Measurements from ENCODE around the gene EXOC6B. TPM values are rescaled to one million over a fixed set of nuclear protein-coding genes. Genes with fewer than 3 reads are reported as not detected.

The EXOC6B gene
- total RNA-seq, 2 experiments from 2014 or later = 6.2 to 8.3 TPM

DNA sequence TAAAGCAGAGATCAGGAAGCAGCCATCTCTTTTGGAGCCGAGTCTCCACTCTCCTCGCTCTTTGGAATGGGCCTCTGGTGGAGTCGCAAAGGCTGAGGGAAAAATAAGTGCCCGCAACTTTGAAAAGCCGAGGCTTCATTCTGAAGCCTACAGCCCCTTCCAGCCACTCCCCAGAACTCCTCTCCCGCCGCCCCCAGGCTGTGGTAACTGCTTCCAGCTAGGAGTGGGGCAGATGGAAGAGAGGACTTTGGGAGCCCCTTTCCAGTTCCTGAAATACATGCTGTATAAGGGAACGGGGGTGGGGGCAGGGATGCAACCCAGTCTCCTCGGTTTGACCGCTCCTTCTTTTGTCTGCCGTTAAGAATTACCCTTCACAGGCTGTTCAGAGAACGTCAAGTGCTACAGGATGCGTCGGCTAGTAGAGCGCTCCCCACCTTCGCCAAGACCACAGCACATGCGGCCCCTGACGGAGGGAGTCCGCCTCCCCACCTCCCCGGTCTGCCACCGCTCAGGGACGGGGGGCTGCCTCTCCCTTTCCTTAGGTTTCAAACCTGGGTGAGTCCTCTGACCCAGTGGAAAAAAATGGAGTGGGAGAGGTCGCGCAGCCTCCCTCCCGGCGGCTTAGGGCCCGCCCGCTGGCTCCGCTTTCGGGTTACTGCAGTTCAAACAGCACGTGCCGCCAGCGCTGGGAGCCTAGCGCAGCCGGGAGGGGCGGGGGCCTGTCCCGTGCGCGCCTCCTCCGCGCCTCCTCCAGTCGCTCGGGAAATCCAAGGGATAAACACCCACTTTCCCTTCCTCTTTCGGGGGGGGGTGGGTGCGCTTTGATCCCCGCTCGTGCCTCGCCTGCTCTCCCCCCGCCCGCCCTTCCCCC is 683.0 kb downstream of the EXOC6B start:
- Mint-ChIP-seq H3K27me3 (peaks cover 39% of the 10 kb centered on the region), H3K36me3 (ENCODE audit: low read depth) (no peaks in the 10 kb centered on the region), H3K4me1 (ENCODE audit: low read depth) (peaks cover 21% of the 10 kb centered on the region), H3K4me3 (no peak overlapping the region), H3K27ac (no peak overlapping the region), H3K9me3 (no peaks in the 10 kb centered on the region)
- ATAC-seq (no peak), DNase-seq (no peak)
- TF ChIP-seq, protein P1, sequence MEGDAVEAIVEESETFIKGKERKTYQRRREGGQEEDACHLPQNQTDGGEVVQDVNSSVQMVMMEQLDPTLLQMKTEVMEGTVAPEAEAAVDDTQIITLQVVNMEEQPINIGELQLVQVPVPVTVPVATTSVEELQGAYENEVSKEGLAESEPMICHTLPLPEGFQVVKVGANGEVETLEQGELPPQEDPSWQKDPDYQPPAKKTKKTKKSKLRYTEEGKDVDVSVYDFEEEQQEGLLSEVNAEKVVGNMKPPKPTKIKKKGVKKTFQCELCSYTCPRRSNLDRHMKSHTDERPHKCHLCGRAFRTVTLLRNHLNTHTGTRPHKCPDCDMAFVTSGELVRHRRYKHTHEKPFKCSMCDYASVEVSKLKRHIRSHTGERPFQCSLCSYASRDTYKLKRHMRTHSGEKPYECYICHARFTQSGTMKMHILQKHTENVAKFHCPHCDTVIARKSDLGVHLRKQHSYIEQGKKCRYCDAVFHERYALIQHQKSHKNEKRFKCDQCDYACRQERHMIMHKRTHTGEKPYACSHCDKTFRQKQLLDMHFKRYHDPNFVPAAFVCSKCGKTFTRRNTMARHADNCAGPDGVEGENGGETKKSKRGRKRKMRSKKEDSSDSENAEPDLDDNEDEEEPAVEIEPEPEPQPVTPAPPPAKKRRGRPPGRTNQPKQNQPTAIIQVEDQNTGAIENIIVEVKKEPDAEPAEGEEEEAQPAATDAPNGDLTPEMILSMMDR (IDR thresholded peaks at IDR 0.05) = no peak
- CTCF ChIA-PET = no interaction called here
- intact Hi-C loops (cut with micrococcal nuclease) = no loop called here
- POLR2A ChIA-PET = no interaction called here

DNA sequence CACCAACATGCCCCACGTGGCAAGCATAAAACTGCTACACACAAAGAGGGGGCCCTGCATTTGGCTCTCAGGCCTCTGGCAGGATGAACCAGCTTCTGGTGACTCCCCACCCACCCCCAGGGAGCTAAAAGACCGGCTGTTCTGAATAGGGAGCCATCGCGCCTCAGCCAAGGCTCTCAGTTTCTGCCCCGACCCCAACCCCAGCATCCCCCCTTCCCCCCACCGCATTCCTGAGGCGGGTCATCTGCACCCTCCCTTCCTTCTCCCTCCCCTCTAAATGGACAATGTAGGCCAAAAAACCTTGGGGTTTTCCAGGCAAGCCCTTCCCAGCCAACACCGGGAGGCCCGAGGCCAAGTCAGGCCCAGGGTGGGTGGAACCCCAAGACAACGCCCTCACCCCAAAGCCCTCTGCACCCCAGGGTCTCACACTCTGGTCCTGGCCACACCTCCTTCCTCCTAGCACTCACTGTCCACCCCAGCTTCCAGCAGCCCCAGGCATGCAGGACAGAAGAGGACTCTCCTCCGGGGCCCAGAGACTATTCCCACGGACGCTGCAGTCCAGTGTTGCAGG is 683.9 kb downstream of the EXOC6B start:
- POLR2A ChIA-PET = no interaction called here
- Mint-ChIP-seq H3K27ac (no peak overlapping the region), H3K9me3 (no peaks in the 10 kb centered on the region), H3K36me3 (ENCODE audit: low read depth) (no peaks in the 10 kb centered on the region), H3K4me1 (ENCODE audit: low read depth) (peaks cover 18% of the 10 kb centered on the region), H3K27me3 (peaks cover 35% of the 10 kb centered on the region), H3K4me3 (no peak overlapping the region)
- ATAC-seq = no peak
- CTCF ChIA-PET = no interaction called here
- TF ChIP-seq, protein P1 (IDR thresholded peaks at IDR 0.05) = no peak
- DNase-seq = no peak
- intact Hi-C loops (cut with micrococcal nuclease) = no loop called here

DNA sequence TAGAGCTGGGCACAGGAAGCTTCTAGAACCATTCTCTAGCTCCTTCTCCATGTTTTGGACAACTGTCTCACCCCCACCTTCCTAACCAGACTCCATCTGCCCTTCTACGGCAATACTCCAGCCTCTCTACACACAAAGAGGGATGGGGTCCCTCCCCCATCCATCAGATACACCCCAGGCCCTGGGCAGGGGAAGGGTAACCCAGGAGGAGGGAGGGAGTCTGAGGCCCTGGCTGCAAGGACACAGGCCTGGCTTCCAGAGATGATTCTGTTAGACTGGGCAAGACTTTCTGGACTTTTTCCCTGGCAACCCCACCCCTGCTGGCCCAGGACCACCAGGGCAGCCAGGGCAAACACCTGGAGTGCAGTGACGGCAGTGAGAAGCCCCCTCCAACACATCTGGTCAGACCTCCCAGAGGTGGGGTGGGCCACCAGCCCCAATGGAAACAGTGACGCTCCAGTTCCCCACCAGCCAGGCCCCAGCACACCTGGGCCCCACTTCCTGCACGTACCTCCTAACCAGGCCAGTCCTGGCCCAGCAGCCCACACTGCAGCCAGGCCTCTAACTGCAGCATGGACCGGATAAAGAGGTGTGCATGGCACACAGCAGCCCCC is 684.7 kb downstream of the EXOC6B start:
- Mint-ChIP-seq H3K27ac (no peak overlapping the region), H3K27me3 (peaks cover 26% of the 10 kb centered on the region), H3K4me1 (ENCODE audit: low read depth) (peaks cover 12% of the 10 kb centered on the region), H3K36me3 (ENCODE audit: low read depth) (no peaks in the 10 kb centered on the region), H3K4me3 (no peak overlapping the region), H3K9me3 (no peaks in the 10 kb centered on the region)
- DNase-seq (no peak), ATAC-seq (no peak)
- ChIA-PET CTCF (no interaction called here), POLR2A (no interaction called here)
- intact Hi-C loops (cut with micrococcal nuclease) = no loop called here
- TF ChIP-seq, protein P1 (IDR thresholded peaks at IDR 0.05) = no peak

DNA sequence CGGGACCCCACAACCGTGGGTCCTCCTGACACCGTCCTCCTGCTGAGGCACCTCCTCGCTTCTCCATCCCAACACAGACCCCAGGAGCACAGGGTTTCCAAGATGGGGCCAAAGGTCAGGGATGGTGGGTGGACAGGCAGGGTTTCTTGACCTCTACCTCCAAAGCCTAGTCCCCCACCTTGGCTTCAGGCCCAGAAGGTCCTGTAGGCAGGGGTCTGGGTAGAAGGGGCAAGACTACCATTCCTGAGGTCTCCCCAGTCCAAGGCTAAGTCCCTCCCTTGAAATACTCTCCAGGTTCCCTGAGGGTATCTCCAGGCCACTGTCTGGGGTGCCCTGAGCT is 685.2 kb downstream of the EXOC6B start:
- no peak for DNase-seq
- ATAC-seq = no peak

More for the DNA sequence above, 685.2 kb downstream of the EXOC6B start:
- no peak overlapping the region for H3K4me3 Mint-ChIP-seq
- TF ChIP-seq, protein P1 (IDR thresholded peaks at IDR 0.05) = no peak
- CTCF ChIA-PET = no interaction called here
- H3K4me1 Mint-ChIP-seq (ENCODE audit: low read depth) = peaks cover 10% of the 10 kb centered on the region
- intact Hi-C loops (cut with micrococcal nuclease) = no loop called here
- no peaks in the 10 kb centered on the region for H3K36me3 Mint-ChIP-seq (ENCODE audit: low read depth)
- peaks cover 21% of the 10 kb centered on the region for H3K27me3 Mint-ChIP-seq
- POLR2A ChIA-PET = no interaction called here
- H3K27ac Mint-ChIP-seq = no peak overlapping the region
- no peaks in the 10 kb centered on the region for H3K9me3 Mint-ChIP-seq

Measured in activated CD8-positive, alpha-beta T cell treated with anti-CD3 and anti-CD28 coated beads for 36 hours (primary cell).